Stimulated activated CD4-positive, alpha-beta T cell treated with anti-CD3 and anti-CD28 coated beads, Interleukin-4, amount 100 ng/mL, for 24 hours (primary cell): ENCODE results near the gene NEUROG1.
"Not testable (repeated sequence)": the region's sequence is repeated elsewhere in the genome, so short reads cannot be mapped to it uniquely, and the experiment has no call there.

ENCODE experiments used
- DNase-seq: peaks from one replicate; pipeline ENCODE4 v3.0.0-alpha.2; 2020

Gene NEUROG1

GRCh38 chr5:135534609-135535419 is 950 bp downstream of the NEUROG1 start:
- no peak for DNase-seq

DNA sequence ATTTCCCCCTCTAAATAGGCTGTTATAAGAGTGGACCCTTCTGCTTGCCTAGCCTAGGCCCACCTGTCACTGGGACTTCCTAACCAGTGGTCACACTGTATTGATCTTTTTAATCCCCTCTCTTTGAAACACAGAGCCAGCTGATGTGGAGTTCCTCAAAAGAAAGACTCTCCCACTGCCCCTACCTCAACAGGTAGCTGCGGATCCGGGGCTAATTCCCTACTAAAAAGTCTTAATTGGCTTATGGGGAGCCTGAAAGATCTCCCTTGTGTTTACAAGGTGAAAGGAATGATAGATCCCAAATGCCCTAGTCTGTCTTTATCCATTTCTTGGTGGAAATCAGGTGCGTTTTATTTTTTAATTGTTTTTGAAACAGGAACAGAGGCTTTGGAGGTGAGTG is 2.0 kb downstream of the NEUROG1 start:
- no peak for DNase-seq

DNA sequence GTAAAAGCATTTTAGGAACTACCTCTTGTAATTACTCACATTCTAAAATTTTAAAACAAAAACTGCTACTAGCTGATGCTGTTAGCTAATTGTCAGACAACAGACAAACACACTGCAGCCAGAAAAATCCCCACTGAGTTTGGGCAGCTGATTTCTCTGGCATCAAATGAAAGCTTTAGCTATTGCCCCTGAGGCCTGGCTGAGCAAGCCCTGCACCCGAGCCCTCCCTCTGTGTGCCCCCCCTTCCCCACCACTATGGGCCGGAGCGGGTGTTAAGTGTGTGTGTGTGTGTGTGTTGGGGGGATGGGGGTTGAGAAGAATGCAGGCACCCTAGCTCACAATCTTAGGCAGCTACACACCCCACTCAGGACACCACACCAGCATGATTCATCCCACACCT is 2.4 kb downstream of the NEUROG1 start:
- no peak for DNase-seq

- DNase-seq: not testable (repeated sequence)
These were observed 6.2 kb downstream of the NEUROG1 start for GRCh38 chr5:135529576-135529975.

- no peak for DNase-seq
These were observed 8.8 kb downstream of the NEUROG1 start for GRCh38 chr5:135526924-135527323.

DNA sequence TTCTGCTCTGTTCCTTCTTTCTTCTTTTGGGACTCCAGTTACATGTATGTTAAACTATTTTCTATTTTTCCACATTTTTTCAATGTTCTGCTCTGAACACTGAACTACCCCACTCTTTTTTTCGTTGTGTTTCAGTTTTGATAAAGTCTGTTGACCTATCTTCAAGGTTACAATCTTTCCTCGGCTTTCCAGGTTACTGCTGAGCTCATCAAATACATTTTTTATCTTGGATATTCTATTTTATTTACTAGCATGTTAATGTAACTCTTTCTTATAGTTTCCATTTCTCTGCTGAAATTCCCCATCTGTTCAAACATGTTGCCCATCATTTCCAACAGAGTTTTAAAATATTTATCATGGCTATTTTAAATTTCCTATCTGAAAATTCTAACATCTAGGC is 13.8 kb downstream of the NEUROG1 start:
- DNase-seq: no peak

DNA sequence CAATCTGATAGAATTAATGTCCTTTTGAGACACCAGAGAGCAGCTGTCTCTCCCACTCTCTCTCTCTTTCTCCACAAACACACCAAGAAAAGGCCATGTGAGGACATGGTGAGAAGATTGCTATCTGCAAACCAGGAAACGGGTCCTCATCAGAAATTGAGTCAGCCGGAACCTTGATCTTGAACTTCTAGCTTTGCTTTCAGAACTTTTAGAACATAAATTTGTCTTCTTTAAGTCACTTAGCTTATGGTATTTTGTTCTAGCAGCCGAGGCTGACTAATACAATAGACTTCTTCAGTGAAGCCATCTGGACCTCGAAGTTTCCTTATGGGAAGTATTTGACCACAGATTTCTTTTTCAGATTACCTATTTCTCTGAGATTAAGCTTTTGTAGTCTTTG is 18.1 kb downstream of the NEUROG1 start:
- DNase-seq: no peak

DNA sequence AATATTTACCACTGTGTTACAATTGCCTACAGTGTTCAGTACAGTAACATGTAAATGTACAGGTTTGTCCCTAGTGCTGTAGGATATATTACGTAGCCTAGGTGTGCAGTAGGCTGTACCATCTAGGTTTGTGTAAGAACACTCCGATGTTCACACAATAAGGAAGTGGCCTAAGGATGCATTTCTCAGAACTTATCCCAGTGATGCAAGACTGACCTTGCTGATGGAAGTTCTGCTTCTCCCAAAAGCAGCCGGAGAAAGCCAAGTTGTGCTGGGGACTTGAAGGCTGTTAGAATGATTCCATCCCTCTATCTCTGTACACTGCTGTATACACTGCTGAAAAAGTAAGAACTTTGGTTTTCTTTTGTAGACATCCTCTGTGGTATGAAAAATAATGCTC is 21.6 kb downstream of the NEUROG1 start:
- DNase-seq: no peak

DNA sequence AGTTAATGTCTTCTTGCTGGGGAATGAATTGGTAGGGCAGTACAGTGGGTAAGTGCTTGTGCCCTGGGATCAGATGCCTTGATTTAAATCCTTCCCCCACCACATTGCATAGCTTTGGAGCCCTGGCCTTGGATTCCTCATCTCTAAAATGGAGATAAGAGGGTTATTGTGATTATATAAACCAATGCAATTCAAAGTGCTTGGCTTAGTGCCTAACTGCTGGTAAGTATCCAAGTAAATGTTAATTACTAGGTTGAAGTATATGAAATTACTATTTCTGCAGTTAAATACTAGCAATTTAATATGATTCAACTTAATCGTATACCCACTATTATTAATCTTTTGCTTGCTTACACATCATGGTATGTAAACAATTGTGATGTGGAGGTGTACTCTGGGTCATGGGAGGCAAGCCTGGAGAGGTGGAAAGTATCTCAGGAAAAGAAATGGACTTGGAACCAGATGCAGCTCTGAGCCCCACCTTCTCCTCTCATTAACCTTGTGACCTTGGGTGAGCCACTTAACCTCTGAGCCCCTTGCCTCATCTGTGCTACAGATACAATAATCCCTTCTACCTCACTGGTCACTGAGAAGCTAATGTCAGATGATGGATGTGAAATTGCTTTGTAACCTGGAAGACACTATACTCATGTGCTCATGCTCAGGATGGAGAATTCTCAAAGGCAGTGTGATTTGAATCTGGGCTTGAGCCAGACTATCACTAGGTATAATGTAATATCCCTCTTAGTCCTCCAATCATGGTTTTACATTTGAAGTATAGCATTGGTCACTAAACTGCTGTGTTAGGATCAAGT is 23.8 kb downstream of the NEUROG1 start:
- DNase-seq: no peak

DNA sequence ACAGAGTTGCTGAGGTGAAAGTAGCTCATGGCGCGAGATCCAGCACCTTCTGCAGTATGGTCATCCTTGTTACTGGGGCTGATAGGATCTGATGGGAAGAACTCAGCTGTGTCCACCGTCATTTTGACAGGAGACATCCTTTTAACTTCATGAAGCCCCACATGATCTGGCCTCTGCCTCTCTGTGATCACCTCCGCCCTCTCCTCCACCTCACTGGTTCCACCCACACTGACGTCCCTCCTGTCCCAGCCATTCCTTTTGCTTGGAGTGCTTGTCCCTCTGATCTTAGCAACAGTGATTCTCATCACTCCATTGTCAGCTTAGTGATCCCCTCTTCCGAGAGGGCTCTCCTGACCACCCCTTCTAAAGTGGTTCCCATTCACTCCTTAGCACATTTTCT is 25.8 kb downstream of the NEUROG1 start:
- no peak for DNase-seq

DNA sequence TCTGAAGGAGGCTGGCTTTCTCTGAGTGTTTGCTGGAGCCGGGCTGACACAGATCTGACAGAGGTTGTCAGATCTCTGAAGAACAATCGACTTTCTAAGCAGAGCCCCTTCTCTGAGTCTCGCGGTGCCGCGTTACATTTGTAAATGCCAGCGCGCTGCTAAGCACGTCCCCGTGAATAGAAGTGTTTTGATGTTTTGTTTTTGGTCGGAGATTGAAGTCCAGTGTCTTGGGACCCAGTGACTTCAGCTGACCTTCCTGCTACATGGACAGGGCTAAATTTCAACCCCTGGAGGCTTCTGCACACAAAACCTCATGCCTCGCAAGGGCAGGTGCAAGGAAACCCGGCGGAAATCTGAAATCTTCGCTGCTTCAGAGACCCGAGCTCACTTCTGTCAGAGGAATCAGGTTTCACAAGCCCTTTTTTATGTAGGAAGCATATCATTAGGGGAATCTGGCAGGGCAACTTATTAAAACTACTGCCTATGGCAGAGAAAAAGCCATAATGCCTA is 27.2 kb downstream of the NEUROG1 start:
- no peak for DNase-seq

GRCh38 chr5:135505973-135506372 is 29.8 kb downstream of the NEUROG1 start:
- DNase-seq: no peak

DNA sequence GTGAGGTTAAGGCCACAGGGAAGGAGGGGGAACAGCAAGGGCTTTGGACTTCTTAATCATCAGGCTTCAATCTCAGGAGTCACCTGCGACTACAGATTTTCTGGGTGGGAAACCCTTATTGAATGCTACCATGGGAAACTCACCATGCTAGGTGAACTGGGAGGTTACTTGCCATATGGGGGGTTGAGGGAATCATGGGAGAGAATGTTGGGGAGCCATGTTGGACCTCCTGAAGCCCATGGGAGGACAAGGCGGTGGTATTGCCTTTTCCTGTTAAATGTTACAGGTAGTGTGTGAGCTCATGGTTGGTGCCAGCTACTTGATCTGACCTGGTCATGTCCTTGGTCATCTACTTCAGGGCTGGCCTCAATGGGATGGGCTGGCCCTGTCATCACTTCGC is 31.4 kb downstream of the NEUROG1 start:
- no peak for DNase-seq

- DNase-seq: no peak
These were observed 31.9 kb downstream of the NEUROG1 start for GRCh38 chr5:135503871-135504270.

DNA sequence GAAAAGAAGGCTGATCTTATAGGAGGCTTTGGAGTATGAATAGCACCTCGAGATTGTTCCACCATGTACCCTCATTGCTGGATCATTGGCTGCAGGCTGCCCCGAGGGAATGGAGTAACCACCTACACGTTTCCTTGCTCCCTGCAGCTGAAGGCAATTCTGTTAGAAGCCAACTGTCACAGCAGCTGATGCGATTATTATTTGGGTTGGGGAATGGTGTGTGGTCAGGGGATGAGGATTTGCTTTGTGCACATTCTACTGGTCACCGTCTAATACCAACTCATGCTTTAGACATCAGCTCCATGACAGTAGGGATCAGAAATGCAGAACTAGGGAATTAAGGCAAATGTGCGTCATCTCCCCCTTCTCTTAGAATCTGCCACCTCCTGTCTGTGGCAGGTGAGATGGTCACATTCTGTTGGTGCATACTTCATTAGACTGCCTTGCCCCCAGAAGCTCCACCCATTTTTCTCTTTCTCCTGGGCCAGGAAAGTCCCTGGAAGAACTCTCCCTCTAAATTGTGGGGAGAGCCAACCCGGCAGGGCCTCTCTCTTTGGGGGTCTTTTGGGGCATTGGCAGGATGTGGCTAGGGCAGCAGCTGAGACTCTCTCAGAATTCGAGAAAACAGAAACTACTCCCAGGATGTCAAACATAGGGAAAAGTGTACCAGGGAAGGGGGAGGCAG is 32.8 kb downstream of the NEUROG1 start:
- DNase-seq: no peak

DNA sequence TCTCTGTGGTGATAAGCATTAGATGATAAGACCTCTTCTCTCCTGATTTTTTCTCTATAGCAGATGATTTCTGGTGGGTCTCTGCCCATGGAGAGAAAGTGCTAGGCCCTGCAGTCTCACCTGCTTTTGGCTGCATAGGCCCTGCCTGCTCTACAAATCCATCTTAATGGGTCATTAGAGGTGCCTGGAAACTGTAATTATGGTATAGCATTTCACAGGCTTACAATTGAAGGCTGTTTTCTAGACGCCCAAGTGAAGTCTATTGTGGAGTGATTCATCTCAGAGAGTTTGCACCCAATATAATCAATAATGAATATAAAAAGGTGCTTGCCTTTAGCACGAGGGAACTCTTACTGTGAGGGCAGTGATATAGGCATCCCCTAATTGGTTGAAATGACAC is 33.8 kb downstream of the NEUROG1 start:
- no peak for DNase-seq

- DNase-seq: no peak
These were observed 37.1 kb downstream of the NEUROG1 start for GRCh38 chr5:135498637-135498995.

- DNase-seq: no peak
These were observed 37.7 kb downstream of the NEUROG1 start for GRCh38 chr5:135497971-135498636.

GRCh38 chr5:135495531-135495930 is 40.2 kb downstream of the NEUROG1 start:
- not testable (repeated sequence) for DNase-seq

DNA sequence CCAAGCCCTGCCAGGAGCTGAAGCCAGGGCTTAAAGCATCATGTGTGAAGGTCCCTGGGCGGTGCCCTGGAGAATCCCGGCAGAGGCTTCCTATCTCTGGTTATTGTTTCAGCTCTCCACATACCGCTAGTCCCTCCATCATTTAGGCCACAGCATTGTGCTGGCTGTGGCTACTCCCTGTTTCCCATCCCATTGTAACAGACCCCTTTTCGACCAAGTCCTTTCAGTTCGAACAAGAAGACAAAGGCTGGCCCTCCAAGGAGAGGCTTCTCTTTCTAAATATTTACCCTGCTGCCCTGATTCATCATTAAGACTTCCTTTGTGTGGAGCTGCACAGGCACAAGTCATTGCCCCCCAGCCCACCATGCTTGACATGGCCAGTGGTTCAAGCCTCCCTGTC is 41.6 kb downstream of the NEUROG1 start:
- DNase-seq: no peak

DNA sequence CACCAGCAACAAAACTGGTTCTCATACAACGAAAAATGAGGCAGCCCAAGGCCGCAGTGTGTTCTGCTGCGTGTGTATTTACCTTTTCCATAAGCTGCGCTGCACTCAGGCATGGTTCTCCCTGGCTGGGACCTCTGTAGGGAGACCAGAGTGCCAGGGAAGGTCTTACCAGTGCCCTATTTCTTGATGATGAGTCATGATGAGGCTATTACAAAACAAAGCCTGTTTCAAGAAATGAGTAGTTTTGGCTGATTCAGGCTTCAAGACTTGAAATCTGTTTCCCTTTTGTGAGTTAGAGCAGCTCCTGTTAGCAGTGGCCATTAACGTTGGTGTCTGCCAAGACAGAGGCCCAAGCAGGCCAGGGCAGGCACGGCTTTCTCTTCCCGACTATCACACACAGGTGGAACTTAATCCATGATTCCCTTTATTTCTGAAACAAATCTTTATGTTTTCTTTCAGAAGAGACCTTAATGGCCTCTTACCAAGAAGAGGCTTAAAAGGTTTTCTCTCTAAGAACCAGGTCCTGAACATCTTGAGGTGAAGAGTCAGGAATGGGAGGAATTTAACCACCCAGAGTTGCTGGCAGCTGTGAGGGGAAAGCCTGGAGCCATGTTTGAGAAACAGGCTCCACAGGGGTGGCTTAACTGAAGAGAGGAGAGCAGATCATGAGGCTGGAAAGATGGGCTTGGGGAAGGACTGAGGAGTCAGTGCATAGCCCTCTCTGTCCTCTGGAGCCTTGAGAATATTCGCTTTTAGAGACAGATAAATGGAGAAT is 42.2 kb downstream of the NEUROG1 start:
- no peak for DNase-seq

GRCh38 chr5:135492319-135492626 is 43.5 kb downstream of the NEUROG1 start:
- no peak for DNase-seq
